GM18520 (cell line): ENCODE data around the gene SMIM20.

ENCODE experiments used
- ATAC-seq: cut with Tn5 transposase; IDR thresholded peaks from one replicate; pipeline ENCODE4 v1.9.1; 2021; ENCODE audit not compliant: unreplicated experiment

The SMIM20 gene

DNA sequence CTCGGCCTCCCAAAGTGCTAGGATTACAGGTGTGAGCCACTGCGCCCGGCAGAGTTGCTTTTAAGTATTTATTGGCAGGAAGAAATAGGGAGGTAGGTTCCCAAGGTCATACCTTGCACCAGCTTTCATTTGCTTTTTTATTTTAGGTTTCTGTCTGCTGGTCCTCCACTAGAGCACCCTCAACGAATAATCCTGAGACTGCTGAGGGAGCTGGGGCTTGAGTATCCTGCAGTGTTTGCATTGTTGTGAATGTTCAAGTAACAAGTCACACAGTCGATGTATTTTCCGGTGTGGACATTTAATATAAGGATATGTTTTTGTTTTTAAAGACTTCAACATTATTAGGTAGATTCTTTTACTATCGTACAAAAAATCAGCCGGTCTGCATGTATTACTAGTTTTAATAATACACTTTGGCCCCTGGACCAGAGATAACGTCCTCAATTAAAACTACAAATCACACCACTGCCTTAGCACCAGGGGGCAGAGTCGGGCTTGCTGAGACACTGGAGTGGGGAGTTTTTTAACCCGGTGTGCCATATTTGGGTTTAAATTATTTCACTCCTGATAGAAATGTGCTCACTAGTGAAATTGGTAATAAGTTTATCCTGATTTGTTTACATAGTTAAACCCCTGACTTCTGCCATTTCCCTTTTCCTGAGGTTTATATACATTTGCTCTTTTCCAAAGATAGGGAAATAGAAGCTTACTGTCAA lies 11.6 kb downstream of the SMIM20 start:
- ATAC-seq, result peak; percentile 47

DNA sequence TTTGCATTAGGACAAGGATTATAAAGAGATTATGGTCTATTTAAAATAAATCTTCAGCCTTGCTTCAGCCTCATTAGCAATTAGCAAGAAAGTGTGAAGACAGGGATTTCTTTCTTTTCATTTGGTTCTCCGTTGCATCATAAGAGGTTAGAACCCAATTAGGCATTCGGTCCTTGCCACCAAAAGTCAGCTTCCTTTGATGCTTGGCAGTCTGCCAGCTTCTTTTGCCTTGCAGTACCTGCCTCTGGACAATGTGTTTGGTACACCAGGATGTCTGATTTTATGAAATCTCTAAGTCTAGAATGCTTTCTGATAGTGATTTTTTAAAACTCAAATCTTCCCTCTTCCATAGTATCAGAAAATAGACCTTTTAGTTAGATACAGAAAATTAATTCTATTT lies 12.4 kb downstream of the SMIM20 start:
- ATAC-seq, result no peak

- ATAC-seq, result no peak
Observed at GRCh38 chr4:25927361-25928195, 13.6 kb downstream of the SMIM20 start.

- no peak for ATAC-seq
Observed at GRCh38 chr4:25928379-25929297, 14.6 kb downstream of the SMIM20 start.

DNA sequence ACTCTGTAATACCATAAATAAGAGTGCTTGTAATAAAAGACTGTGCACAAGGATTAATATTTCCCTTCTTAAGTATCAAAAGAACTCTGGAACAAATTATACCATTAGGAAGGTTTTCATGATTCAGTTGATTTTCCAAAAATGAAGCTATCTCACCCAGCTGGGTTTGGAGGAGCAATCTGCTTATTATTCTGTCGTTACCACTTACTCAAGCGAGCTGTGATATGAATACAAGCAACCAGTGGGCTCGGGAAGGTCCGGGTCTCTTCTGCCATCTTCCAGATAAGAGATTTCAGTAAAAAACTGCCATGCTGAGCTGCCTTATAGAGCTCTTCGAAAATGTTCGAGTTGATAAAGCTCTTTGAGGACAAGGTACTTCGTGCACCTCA lies 15.3 kb downstream of the SMIM20 start:
- ATAC-seq, result no peak

DNA sequence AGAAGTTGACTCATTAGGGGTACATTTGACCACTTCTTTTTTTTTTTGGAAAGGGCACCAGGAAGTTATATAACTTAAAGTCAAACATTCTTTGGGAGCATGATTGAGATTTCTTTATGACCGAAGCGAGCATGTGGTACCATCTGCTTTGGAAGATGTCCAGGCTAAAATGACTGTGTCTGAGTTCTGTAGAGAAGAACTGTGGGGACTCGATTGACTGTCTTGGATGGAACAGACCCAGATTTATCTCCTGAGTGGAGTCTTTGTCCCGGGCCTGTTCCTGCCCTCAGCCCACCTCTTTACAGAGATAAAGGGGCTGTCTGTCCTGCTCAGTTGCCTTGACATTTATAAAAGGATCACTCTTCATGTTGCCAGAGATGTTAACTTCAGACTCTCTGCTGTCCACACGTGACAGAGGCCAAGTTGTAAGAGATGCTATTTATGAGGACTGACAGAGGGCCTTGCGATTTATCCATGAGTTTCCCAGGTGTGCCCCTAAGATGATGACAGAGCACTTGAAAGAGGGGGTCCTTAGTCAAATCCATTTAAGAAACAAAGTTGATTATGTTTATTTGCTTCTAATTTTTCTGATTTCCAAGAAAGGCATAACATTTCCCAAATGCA lies 16.8 kb downstream of the SMIM20 start:
- ATAC-seq, result no peak

- ATAC-seq, result no peak
Observed at GRCh38 chr4:25936696-25937095, 22.7 kb downstream of the SMIM20 start.

- ATAC-seq, result no peak
Observed at GRCh38 chr4:25937801-25938200, 23.8 kb downstream of the SMIM20 start.

DNA sequence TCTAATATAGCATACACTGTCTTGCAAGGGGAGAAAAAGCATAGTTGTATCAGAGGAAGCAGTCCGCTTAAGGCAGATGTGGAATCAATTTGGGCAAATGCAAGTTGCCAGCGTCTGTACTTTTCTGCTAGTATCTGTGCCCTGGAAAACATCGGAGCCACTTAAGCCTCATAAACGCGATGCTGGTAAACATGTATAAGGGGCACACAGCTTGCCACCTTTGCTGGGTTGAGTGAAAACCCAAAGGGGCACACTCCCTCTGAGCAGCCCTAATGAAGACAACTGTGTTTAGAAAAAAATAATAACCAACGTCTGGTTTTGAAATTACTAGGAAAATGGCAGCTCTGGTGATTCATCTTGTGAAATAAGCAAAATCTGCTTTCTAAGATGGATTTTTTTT lies 24.3 kb downstream of the SMIM20 start:
- peak; percentile 24 for ATAC-seq

GRCh38 chr4:25938787-25939186 lies 24.8 kb downstream of the SMIM20 start:
- ATAC-seq, result peak; percentile 89

DNA sequence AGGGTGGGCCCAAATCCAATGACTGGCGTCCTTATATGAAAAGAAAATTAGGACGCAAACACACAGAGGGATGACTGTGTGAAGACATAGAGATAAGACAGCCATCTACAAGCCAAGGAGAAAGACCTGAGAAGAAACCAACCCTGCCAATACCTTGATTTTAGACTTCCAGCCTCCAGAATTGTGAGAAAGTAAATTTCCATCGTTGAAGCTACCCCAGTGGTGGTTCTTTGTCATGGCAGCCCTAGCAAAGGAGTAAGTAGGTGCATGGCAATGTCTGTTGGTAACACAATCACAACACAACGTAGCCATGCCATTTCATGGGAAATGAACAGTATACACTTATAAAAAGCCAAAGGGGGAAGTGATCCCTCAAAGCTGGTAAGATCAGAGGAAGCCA lies 25.3 kb downstream of the SMIM20 start:
- ATAC-seq, result no peak

- no peak for ATAC-seq
Observed at GRCh38 chr4:25941457-25942221, 27.6 kb downstream of the SMIM20 start.

- no peak for ATAC-seq
Observed at GRCh38 chr4:25943312-25943711, 29.3 kb downstream of the SMIM20 start.

DNA sequence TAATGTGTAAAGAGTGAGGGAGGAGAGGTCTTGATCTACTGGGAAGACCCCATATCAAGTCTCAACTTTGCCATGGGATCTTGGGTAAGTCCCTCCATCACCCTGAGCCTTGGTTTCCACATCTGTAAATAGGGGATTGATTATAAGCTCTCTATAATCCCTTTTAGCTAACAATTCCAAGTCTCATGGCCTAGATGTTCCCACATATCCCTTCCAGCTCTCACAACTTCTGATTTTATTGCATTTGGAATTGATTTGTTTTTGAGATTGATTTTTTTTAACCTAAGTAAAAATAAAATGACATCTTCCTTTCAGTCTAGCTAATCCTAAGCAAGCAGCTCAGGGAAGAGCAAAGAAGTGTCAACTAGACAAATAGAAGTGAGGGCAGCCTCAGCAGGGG lies 29.8 kb downstream of the SMIM20 start:
- ATAC-seq, result no peak

DNA sequence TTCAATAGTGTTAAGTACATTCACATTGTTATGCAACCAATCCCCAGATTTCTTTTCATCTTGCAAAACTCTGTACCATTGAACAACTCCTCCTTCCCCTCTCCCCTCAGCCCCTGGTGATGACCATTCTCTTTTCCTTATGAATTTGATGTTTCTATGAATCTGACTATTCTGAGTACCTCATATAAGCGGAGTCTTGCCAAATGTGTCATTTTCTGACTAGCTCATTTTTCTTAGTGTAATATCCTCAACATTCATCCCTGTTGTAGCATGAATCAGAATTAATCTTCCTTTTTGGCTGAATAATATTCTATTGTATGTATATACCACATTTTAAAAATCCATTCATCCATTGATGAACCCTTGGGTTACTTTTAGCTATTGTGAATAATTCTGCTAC lies 34.0 kb downstream of the SMIM20 start:
- no peak for ATAC-seq

DNA sequence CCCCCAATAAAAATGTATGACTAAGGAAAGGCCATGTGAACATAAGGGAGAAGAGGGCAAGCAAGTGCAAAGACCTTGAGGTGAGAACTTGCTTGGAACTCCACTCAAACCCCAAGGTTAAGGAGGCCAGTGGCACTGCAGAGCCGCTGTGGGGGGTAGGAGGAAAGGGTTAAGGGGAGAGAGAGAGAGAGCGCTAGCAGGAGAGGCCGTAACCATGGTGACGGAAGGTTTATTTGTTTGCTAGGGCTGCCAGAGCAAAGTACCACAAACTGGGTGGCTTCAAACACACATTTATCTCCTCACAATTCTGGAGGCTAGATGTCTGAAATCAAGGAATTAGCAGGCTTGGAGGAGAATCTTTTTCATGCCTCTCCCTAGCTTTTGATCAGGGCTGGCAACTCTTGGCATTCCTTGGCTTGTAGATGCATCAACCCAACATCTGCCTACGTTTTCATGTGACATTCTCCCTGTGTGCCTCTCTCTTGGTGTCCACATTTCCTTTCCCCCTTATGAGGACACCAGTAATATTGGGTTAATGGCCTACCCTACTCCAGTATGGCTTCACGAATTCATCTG lies 35.2 kb downstream of the SMIM20 start:
- ATAC-seq, result no peak

- no peak for ATAC-seq
Observed at GRCh38 chr4:25949994-25950393, 36.0 kb downstream of the SMIM20 start.

GRCh38 chr4:25950461-25951389 lies 36.7 kb downstream of the SMIM20 start:
- ATAC-seq, result no peak
